ENCODE results near the gene TANC1. TPM values are rescaled to one million over a fixed set of nuclear protein-coding genes. Genes with fewer than 3 reads are reported as not detected.
A peak's percentile ranks its signal among the peaks of the same experiment; 100 is the strongest.

TANC1 gene
- total RNA-seq, 6 experiments from 2014 or later = 22.4 to 27.7 (median 23.1) TPM

GRCh38 chr2:159165048-159165447 lies 196.6 kb downstream of the TANC1 start:
- no peak overlapping the region for H3K27ac Mint-ChIP-seq
- TF ChIP-seq, protein P1, sequence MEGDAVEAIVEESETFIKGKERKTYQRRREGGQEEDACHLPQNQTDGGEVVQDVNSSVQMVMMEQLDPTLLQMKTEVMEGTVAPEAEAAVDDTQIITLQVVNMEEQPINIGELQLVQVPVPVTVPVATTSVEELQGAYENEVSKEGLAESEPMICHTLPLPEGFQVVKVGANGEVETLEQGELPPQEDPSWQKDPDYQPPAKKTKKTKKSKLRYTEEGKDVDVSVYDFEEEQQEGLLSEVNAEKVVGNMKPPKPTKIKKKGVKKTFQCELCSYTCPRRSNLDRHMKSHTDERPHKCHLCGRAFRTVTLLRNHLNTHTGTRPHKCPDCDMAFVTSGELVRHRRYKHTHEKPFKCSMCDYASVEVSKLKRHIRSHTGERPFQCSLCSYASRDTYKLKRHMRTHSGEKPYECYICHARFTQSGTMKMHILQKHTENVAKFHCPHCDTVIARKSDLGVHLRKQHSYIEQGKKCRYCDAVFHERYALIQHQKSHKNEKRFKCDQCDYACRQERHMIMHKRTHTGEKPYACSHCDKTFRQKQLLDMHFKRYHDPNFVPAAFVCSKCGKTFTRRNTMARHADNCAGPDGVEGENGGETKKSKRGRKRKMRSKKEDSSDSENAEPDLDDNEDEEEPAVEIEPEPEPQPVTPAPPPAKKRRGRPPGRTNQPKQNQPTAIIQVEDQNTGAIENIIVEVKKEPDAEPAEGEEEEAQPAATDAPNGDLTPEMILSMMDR (IDR thresholded peaks at IDR 0.05) = no peak
- peaks cover 24% of the 10 kb centered on the region for H3K36me3 Mint-ChIP-seq (ENCODE audit: low read depth)
- DNase-seq = no peak
- 0 out of 2 replicates have a peak, but pooled peaks cover 2% of the 10 kb centered on the region for H3K27me3 Mint-ChIP-seq (ENCODE audit: insufficient read depth)
- no peak overlapping the region for H3K4me3 Mint-ChIP-seq
- no peaks in the 10 kb centered on the region for H3K9me3 Mint-ChIP-seq
- H3K4me1 Mint-ChIP-seq (ENCODE audit: low read depth) = peaks cover 30% of the 10 kb centered on the region

GRCh38 chr2:159168707-159169106 lies 200.3 kb downstream of the TANC1 start:
- H3K9me3 Mint-ChIP-seq = no peaks in the 10 kb centered on the region
- H3K4me1 Mint-ChIP-seq (ENCODE audit: low read depth) = peaks cover 4% of the 10 kb centered on the region; the same call in 1 of the 2 replicates
- H3K4me3 Mint-ChIP-seq = no peak overlapping the region
- DNase-seq = peak; percentile 28
- H3K36me3 Mint-ChIP-seq (ENCODE audit: low read depth) = peaks cover 36% of the 10 kb centered on the region
- H3K27ac Mint-ChIP-seq = no peak overlapping the region
- TF ChIP-seq, protein P1 (IDR thresholded peaks at IDR 0.05) = peak; percentile 66
- H3K27me3 Mint-ChIP-seq (ENCODE audit: insufficient read depth) = peaks cover 2% of the 10 kb centered on the region; the same call in 1 of the 2 replicates

- H3K27ac Mint-ChIP-seq = no peak overlapping the region
- H3K4me3 Mint-ChIP-seq = no peak overlapping the region
- TF ChIP-seq, protein P1 (IDR thresholded peaks at IDR 0.05) = no peak
- H3K4me1 Mint-ChIP-seq (ENCODE audit: low read depth) = peaks cover 4% of the 10 kb centered on the region; the same call in 1 of the 2 replicates
- H3K9me3 Mint-ChIP-seq = no peaks in the 10 kb centered on the region
- DNase-seq = no peak
- peaks cover 38% of the 10 kb centered on the region for H3K36me3 Mint-ChIP-seq (ENCODE audit: low read depth)
- H3K27me3 Mint-ChIP-seq (ENCODE audit: insufficient read depth) = peaks cover 2% of the 10 kb centered on the region
These were observed 200.7 kb downstream of the TANC1 start for GRCh38 chr2:159169187-159169586.

DNA sequence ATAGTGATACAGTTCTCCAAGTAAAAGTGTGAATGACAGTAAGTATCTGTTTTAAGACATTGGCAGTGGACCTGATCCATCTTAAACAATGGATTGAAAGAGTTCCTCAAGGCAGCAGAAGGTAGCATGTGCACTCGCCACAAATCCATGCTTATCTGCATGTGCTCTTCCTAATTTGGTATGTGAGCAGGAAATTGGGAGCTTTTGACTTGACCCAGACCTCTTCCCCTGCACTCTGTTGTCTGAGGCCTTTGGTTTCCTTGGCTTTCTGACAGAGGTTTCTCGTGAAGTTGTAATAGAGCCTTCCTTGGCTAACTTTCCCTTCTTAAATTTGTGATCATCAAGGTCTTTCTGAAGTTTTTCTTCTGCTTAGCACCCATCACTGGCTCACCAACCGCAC lies 204.0 kb downstream of the TANC1 start:
- no peak overlapping the region for H3K4me3 Mint-ChIP-seq
- TF ChIP-seq, protein P1 (IDR thresholded peaks at IDR 0.05) = no peak
- H3K27ac Mint-ChIP-seq = no peak overlapping the region
- no peak for DNase-seq
- peaks cover 4% of the 10 kb centered on the region for H3K27me3 Mint-ChIP-seq (ENCODE audit: insufficient read depth)
- H3K36me3 Mint-ChIP-seq (ENCODE audit: low read depth) = peaks cover 24% of the 10 kb centered on the region
- H3K9me3 Mint-ChIP-seq = no peaks in the 10 kb centered on the region
- H3K4me1 Mint-ChIP-seq (ENCODE audit: low read depth) = peaks cover 10% of the 10 kb centered on the region

DNA sequence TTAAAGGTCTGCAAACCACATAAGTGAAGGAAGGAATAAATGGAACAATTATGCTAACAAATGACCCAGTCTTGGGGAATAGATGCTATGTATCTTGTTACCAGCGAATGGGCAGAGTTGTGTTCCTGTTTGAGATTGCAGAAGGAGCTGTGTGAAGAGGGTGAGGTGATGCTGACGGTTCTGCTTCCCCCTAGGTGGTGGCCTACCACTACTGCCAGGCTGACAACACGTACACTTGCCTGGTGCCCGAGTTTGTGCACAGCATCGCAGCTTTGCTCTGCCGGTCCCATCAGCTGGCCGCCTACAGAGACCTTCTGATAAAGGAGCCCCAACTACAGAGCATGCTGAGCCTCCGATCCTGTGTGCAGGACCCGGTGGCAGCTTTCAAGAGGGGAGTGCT lies 206.3 kb downstream of the TANC1 start:
- Mint-ChIP-seq H3K36me3 (ENCODE audit: low read depth) (peaks cover 36% of the 10 kb centered on the region), H3K27ac (no peak overlapping the region), H3K4me3 (no peak overlapping the region), H3K9me3 (no peaks in the 10 kb centered on the region), H3K27me3 (ENCODE audit: insufficient read depth) (peaks cover 4% of the 10 kb centered on the region), H3K4me1 (ENCODE audit: low read depth) (peaks cover 5% of the 10 kb centered on the region; the same call in 1 of the 2 replicates)
- TF ChIP-seq, protein P1 (IDR thresholded peaks at IDR 0.05) = no peak
- DNase-seq = no peak

DNA sequence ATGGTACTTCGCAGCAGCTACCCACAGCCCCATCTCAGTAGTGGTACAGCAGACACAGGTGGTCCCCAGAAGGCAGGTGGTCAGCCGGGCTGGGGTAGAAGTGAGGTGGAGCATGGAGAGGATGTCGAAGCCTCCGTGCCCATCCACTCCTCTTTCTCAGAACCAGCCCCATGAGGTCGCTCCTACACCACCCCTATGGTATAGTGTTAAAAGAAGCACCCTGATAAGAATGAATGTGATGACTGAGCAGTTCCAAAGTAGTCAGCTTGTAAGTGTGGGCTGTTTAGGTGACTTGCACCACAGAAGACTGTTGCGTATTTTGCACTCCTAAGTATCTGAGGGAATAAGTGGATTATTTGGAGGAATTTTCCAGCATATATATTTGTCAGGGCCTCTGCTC lies 206.7 kb downstream of the TANC1 start:
- H3K9me3 Mint-ChIP-seq = no peaks in the 10 kb centered on the region
- DNase-seq = no peak
- peaks cover 5% of the 10 kb centered on the region; the same call in 1 of the 2 replicates for H3K4me1 Mint-ChIP-seq (ENCODE audit: low read depth)
- no peak overlapping the region for H3K27ac Mint-ChIP-seq
- TF ChIP-seq, protein P1 (IDR thresholded peaks at IDR 0.05) = no peak
- peaks cover 33% of the 10 kb centered on the region for H3K36me3 Mint-ChIP-seq (ENCODE audit: low read depth)
- peaks cover 4% of the 10 kb centered on the region for H3K27me3 Mint-ChIP-seq (ENCODE audit: insufficient read depth)
- H3K4me3 Mint-ChIP-seq = no peak overlapping the region
